Endodermal cell (in vitro differentiated cells): ENCODE measurements around the gene C1orf116. TPM values are rescaled to one million over a fixed set of nuclear protein-coding genes. Genes with fewer than 3 reads are reported as not detected.
A peak's percentile ranks its signal among the peaks of the same experiment; 100 is the strongest.

Source experiments
- DNase-seq: peaks from one replicate; pipeline ENCODE4 v3.0.0-alpha.2; 2017
- H3K27ac ChIP-seq: 2 replicates; pipeline ENCODE4 v1.5.1; 2013; ENCODE audit warnings: mild to moderate bottlenecking, low read depth, low read length, moderate library complexity
- H3K27me3 ChIP-seq: 2 replicates; pipeline ENCODE4 v1.6.1; 2013; ENCODE audit warnings: mild to moderate bottlenecking, low read length, moderate library complexity; ENCODE audit not compliant: insufficient read depth, control insufficient read depth, poor library complexity, severe bottlenecking
- H3K36me3 ChIP-seq: 2 replicates; pipeline ENCODE4 v1.7.0; 2013; ENCODE audit warnings: mild to moderate bottlenecking, low read length, moderate library complexity; ENCODE audit not compliant: control insufficient read depth, insufficient read depth
- H3K4me1 ChIP-seq: one replicate; pipeline ENCODE4 v1.7.0; 2013; ENCODE audit warnings: low read length; ENCODE audit not compliant: control insufficient read depth, insufficient read depth
- H3K4me3 ChIP-seq: 2 replicates; pipeline ENCODE4 v1.5.1; 2013; ENCODE audit warnings: mild to moderate bottlenecking, low read length, moderate library complexity
- H3K9ac ChIP-seq: 2 replicates; pipeline ENCODE4 v1.6.1; 2013; ENCODE audit warnings: mild to moderate bottlenecking, low read length, moderate library complexity; ENCODE audit not compliant: poor library complexity, severe bottlenecking; ENCODE audit errors: extremely low read depth
- H3K9me3 ChIP-seq: 2 replicates; pipeline ENCODE4 v1.6.1; 2013; ENCODE audit warnings: mild to moderate bottlenecking, low read length, moderate library complexity; ENCODE audit not compliant: control insufficient read depth
- H3K27ac Mint-ChIP-seq: 2 replicates; pipeline ENCODE4 v1.8.0; 2020; ENCODE audit warnings: mixed read lengths
- H3K27me3 Mint-ChIP-seq: 2 replicates; pipeline ENCODE4 v1.8.0; 2021; ENCODE audit warnings: mild to moderate bottlenecking, mixed read lengths; ENCODE audit not compliant: insufficient read depth
- H3K36me3 Mint-ChIP-seq: 2 replicates; pipeline ENCODE4 v1.8.0; 2020; ENCODE audit warnings: low read depth, mixed read lengths
- H3K4me1 Mint-ChIP-seq: 2 replicates; pipeline ENCODE4 v1.8.0; 2020; ENCODE audit warnings: mixed read lengths
- H3K4me3 Mint-ChIP-seq: 2 replicates; pipeline ENCODE4 v1.8.0; 2020; ENCODE audit warnings: mild to moderate bottlenecking, moderate library complexity, mixed read lengths
- H3K9me3 Mint-ChIP-seq: 2 replicates; pipeline ENCODE4 v1.8.0; 2020; ENCODE audit warnings: mild to moderate bottlenecking, mixed read lengths
- CTCF ChIP-seq: fragments of 200-600 bp; sonication (generic); conservative IDR thresholded peaks from 2 replicates; pipeline ENCODE4 v1.5.0; 2021; ENCODE audit warnings: antibody characterized with exemption, mild to moderate bottlenecking
- WGBS, 2 experiments: methylation state at CpG; one replicate each; pipeline versions ENCODE4 v1.1.5 to v1.1.7; 2013; ENCODE audit warnings: missing lambda C conversion rate in 2 of 2, mixed read lengths in 1 of 2; ENCODE audit not compliant: insufficient coverage in 1 of 2, insufficient read length in 1 of 2; 5-methylcytosine and 5-hydroxymethylcytosine counted together
- long read RNA-seq, 4 experiments: library from polyadenylated mRNA in 2 of 4; library from RNA in 1 of 4; library from capped mRNA in 1 of 4; stranded (forward) in 3 of 4; unstranded in 1 of 4; transcript quantifications; one replicate each; pipeline ENCODE4 v2.0.0, GENCODE V29; 2020 to 2021; ENCODE audit warnings: inconsistent platforms in 1 of 4
- polyA plus RNA-seq, 2 experiments: library from polyadenylated mRNA; stranded (reverse); fragments of 50-300 nt; gene quantifications; one replicate each; pipeline ENCODE4 v1.2.3, GENCODE V29; 2013
- total RNA-seq, 2 donors: library from RNA; stranded (reverse); fragmentation: NEBNext Ultra II Directional in 1 of 2; extraction: Animal tissue kit (Norgen Biotek cat#: 25700) in 1 of 2; gene quantifications; 2 replicates in 1 of 2; 3 replicates in 1 of 2; pipeline ENCODE4 v1.2.1, GENCODE V29; 2021

C1orf116 gene
- total RNA-seq: under 1 TPM; 0.55 to 0.60 TPM
- polyA plus RNA-seq (2013, experiment 1 of 2): 0.21 TPM
- polyA plus RNA-seq (2013, experiment 2 of 2): 0.12 TPM
- long read RNA-seq, experiment 1, partial matches to known transcripts: 0 of 1 reads
- long read RNA-seq, experiment 1, other reads (novel, unspliced or antisense): 1 of 1 reads
- long read RNA-seq, experiment 2, full-length matches to known transcripts: 2 of 3 reads
- long read RNA-seq, experiment 2, partial matches to known transcripts: 1 of 3 reads
- long read RNA-seq, experiment 2, other reads (novel, unspliced or antisense): 0 of 3 reads
- long read RNA-seq, experiment 3, full-length matches to known transcripts: 1 of 1 reads
- long read RNA-seq, experiment 3, partial matches to known transcripts: 0 of 1 reads
- long read RNA-seq, experiment 3, other reads (novel, unspliced or antisense): 0 of 1 reads
- long read RNA-seq, experiment 4: 0 reads

GRCh38 chr1:207032528-207033017 lies at the start of gene C1orf116:
TSS of gene C1orf116 (minus strand) at chr1:207032756. CDS start at chr1:207027598, 5,158 bp downstream.
- Mint-ChIP-seq H3K4me1 (peaks cover 57% of the 10 kb centered on the region), H3K36me3 (no peaks in the 10 kb centered on the region), H3K27ac (peak within 1 kb of the TSS; percentile 74), H3K27me3 (peaks cover 8% of the 10 kb centered on the region), H3K4me3 (peak within 1 kb of the TSS; percentile 19), H3K9me3 (no peaks in the 10 kb centered on the region)
- Histone ChIP-seq H3K4me1 (peaks cover 22% of the 10 kb centered on the region), H3K36me3 (no peaks in the 10 kb centered on the region), H3K4me3 (no peak within 1 kb of the TSS), H3K27ac (no peak within 1 kb of the TSS), H3K9ac (no peak within 1 kb of the TSS), H3K9me3 (no peaks in the 10 kb centered on the region), H3K27me3 (peaks cover 31% of the 10 kb centered on the region)
- peak; percentile 94 for DNase-seq
- WGBS, 2 experiments: 0 to 14% methylated on average over 1 of the region's 1 CpG
- no peak for TF ChIP-seq CTCF

- Mint-ChIP-seq H3K27ac (no peak overlapping the region), H3K4me3 (no peak overlapping the region), H3K4me1 (peaks cover 13% of the 10 kb centered on the region), H3K36me3 (no peaks in the 10 kb centered on the region), H3K27me3 (no peaks in the 10 kb centered on the region), H3K9me3 (no peaks in the 10 kb centered on the region)
- Histone ChIP-seq H3K27ac (no peak overlapping the region), H3K9me3 (no peaks in the 10 kb centered on the region), H3K27me3 (no peaks in the 10 kb centered on the region), H3K9ac (no peak overlapping the region), H3K4me1 (no peaks in the 10 kb centered on the region), H3K4me3 (no peak overlapping the region), H3K36me3 (no peaks in the 10 kb centered on the region)
- no peak for TF ChIP-seq CTCF
- WGBS, 2 experiments: 83 to 98% methylated on average over 1 to 2 of the region's 2 CpGs
- no peak for DNase-seq
Observed at GRCh38 chr1:207081806-207082205, 49.2 kb upstream of the C1orf116 start.

GRCh38 chr1:207081088-207081487 lies 48.5 kb upstream of the C1orf116 start:
- no peak for DNase-seq
- no peaks in the 10 kb centered on the region for H3K9me3 ChIP-seq
- H3K27ac Mint-ChIP-seq: no peak overlapping the region
- no peak overlapping the region for H3K9ac ChIP-seq
- no peak overlapping the region for H3K4me3 ChIP-seq
- H3K4me1 ChIP-seq: no peaks in the 10 kb centered on the region
- no peak for TF ChIP-seq CTCF
- no peaks in the 10 kb centered on the region for H3K36me3 Mint-ChIP-seq
- no peak overlapping the region for H3K4me3 Mint-ChIP-seq
- H3K9me3 Mint-ChIP-seq: no peaks in the 10 kb centered on the region
- H3K36me3 ChIP-seq: no peaks in the 10 kb centered on the region
- H3K4me1 Mint-ChIP-seq: peaks cover 13% of the 10 kb centered on the region
- WGBS, 2 experiments: 96% methylated on average over 2 of the region's 2 CpGs; no CpG with 5 or more reads in 1 of the 2 experiments
- H3K27ac ChIP-seq: no peak overlapping the region
- H3K27me3 Mint-ChIP-seq: no peaks in the 10 kb centered on the region
- H3K27me3 ChIP-seq: no peaks in the 10 kb centered on the region
